Nucleus accumbens (tissue), 56 donors: ENCODE results near the gene GYPC.
"Not testable (repeated sequence)": the region's sequence is repeated elsewhere in the genome, so short reads cannot be mapped to it uniquely, and the experiment has no call there.

ENCODE experiments used
- DNase-seq, 56 donors: peaks; one replicate each; lab custom pipeline; 2025; lab: John Stamatoyannopoulos, UW

Gene GYPC

DNA sequence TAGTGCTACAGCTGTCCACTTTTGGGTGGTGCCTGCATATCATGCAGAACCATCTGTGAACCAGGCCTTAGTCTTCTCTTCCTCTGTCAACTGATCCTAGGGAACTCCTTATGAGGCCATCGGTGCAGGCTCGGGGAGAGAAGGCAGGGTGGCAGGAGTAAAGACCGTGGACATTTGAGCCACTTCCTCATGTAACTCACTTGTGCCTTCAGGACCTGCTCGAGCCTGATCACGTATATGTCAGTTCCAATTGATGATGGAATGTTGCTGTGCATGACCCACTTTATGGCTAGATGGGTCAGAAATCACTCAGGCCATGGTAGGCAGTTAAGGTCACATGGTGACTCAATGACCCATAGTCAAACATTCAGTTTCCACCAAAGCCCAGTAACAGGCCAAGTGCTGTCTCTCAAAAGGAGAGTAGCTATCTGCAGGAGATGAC, 7.6 kb upstream of the GYPC start:
- not testable (repeated sequence) for DNase-seq

DNA sequence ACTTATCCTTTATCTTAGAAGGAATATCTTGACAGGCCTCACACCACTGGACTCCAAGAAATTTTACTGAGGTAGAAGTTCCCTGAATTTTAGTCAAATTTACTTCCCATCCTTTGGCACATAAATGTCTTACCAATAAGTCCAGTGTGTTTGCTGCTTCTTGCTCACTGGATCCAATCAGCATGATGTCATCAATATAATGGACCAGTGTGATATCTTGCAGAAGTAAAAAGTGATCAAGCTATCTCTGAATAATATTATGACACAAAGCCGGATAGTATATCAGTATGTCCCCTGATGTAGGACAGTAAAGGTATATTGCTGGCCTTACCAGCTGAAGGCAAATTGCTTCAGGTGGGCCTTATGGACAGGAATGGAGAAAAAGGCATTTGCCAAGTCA, 6.9 kb upstream of the GYPC start:
- no peak for DNase-seq

DNA sequence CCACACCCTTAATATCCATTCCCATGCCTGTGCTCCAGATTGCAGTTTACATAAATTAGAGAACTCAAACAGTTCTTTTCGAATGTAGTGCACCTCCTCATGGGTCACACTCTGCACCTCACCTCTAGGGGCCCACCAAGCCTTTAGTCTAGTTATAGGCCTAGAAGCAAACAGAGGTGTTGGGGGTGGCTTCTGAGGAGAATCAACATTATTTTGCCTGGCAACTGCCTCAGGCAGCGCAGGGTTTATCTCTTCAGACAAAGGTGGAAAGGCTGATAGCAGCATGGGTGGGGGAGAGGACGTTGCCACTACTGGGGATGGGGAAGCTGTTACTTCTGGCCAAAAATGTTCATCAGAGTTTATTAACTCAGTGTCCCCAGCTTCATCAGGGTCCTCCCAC, 5.0 kb upstream of the GYPC start:
- DNase-seq: no peak

DNA sequence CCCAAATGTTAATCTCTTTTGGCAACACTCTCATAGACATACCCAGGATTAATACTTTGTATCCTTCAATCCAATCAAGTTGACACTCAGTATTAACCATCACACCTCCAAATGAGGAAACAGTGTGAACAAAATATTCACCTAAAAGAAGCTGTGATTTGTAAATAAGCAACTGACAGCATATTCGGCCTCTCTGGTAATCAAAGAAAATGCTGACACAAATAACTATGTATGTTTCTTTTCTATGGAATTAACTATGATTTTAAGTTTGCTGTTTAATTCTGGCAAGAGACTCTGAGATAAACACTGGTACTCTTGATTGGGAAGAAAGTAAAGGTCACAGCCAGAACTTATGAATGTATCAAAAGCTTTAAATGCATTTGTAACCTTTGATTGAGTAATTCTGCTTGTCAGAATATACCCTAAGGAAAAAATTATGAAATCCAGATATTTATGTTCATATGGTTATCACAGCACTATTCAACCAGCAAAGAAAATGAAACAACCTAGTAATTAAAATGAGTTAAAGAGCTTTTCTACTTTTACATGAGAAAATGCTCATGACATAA, 3.6 kb upstream of the GYPC start:
- no peak for DNase-seq

DNA sequence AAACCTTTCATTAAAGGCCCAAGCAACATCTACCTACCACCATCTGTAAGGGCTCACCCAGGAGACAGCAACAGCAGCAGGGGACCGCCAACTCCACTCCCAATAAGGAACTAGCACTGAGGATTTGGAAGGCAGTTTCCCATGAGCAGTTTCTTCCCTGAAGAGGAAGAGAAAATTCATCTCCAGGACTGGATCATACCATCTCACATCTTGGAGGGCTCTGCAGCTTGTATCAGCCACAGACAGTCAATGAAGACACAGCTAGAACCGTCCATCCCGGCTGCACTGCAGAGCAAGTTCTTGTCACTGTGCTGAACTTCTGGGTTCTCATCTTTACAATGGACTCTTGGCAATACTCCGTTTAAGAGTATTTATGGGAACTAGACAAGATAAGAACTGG, 2.8 kb upstream of the GYPC start:
- DNase-seq: no peak

DNA sequence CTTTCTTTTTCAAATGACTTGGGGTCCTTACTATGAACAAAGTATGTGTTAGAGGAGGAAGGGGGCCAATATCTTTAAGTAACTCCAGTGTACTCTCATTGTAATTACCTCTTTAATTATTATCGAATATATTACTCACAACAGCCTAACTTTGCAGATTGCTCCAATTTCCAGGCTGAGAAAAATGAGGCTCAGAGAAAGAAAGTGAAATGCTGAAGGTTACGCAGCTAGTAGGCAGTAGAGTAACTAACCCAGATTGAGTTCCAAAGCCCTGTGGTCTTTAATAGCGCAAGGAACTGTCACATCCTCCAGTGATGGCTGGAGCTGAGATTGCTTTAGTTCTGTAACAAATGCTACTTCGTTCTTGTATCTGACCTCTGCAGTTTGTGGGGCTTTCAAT, 2.2 kb upstream of the GYPC start:
- no peak for DNase-seq

DNA sequence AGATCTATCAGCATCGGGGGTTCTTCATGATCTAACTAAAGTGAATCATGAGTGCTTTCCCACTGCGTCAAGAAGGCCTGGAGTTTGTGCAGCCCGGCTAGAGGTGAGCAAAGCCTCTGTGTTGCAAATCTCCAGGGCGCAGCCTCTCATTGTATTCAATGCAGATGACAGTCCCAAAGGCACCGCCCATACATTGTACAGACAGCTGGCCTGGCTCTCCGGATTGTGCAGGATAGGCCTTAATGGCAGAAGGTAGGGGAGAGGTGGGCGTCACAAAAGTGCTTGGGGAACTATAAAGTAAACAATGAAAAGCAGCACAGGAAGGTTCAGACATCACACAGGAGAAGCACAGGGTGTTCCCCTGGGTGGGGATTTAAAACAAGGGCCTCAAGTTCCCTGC, 907 bp upstream of the GYPC start:
- DNase-seq: no peak

DNA sequence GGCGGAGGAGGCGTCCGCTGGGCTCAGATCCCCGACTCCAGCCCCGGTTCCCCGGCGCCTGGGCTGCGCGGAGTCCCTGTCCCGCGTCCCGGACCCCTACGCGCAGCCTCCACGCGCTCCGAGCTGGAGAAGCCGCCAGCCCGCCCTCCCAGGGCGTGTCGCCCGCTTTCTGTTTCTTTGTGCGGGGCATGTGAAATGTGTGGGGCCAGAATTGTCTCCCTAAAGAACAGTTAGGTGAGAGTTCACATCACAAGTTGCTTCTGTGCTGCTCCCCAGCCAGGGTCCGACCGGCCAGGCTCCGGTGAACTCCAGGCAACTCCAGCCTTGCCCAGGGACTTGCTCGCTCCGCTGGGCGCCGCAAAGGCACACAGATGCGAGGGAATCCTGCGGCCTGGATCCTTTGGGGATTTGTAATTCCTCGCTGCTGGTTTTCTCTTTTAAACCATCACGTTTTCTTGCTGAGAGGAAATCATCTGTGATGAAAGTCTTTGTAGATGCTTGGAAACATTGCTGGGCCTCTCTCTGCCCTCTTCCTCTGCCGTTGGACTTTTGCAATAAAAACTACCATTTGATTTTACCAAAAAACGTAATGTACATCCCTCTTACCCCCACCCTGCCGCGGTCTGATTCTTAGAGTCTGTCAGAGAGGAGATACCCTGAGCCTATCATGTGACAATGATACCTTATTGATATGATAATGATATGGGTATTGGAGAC, 631 bp downstream of the GYPC start:
- DNase-seq: peak in 3 of 56 donors; percentile 5 to 52 (median 22)

DNA sequence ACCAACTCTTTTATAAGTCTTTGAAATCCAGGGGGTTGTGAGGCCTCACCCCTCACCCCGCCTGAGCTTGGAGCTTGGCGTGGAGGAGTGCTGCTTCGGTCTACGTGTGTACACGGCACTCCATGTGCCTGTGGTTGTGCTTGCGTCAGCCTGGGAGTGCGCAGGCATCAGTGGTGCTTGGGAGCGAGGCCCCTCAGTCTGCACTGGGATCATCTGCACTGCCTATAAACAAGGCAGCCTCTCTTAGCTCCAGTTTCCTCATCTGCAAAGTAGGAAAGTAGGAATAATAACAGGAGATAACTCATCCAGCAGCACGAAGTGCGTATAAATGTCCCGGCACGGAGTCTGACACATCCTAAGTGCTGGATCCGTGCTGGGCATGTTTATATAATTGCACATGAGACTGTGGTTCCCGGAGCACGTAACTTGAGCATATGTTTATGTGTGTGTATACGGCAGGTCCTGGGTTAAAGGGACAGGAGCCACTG, 1.2 kb downstream of the GYPC start:
- DNase-seq: peak in 2 of 56 donors; percentile 15 to 43

DNA sequence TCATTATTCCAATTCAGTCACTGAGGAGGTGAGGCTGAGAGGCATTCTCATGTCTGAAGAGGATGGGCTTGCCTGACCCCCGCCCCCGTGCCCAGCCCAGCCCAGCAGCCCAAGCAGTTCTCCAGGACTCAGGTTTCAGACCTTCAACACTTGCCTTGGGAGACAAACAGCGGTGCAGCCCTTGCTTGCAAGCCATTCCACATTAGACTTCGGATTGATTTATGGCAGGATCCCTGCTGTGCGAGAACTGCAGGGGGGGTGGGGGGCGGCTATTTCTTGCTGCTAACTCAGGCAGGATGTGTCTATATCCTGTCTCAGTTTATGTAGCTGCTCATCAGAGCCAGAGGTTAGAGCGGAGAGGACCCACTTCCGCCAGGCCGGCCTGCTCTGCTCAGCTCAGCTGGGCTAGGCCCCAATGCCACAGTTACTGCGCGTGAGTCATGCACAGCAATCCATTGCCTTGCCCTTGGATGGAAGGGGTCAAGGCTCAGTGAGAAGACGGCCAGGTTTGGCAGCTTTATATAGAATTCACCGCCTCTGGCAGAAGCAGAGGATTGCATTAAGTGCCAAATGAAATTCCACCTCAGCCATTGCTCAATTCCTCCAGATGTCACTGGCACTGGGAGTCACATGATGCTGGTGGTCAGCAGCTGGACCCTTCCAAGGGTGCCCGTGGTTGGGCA, 1.8 kb downstream of the GYPC start:
- DNase-seq: no peak

DNA sequence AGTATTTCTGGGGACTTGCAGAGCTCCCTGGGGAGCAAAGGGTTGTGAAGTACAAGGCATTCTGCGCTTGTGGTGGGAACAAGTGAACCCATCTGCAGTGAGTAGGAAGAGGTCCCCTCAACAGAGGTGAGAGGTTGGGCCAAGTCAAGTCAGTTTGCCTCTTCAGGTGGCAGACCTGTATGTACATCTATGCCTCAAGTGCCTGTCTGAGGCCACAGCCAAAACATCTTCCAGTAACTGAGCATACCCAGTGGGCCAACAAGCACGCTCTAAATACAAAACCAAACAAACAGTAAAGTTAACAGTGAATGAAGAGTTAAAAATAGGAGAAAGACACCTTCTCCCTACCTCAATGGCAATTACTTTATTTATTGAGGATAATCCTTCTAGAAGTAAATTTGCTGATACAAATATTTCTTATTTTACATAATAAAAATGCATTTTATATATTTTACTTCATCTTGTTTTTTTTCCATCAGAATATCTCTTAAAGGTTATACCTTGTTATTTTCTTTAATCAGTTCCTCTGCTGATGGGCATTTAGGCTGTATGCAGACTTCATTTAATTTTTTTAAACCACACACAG, 2.5 kb downstream of the GYPC start:
- no peak for DNase-seq

DNA sequence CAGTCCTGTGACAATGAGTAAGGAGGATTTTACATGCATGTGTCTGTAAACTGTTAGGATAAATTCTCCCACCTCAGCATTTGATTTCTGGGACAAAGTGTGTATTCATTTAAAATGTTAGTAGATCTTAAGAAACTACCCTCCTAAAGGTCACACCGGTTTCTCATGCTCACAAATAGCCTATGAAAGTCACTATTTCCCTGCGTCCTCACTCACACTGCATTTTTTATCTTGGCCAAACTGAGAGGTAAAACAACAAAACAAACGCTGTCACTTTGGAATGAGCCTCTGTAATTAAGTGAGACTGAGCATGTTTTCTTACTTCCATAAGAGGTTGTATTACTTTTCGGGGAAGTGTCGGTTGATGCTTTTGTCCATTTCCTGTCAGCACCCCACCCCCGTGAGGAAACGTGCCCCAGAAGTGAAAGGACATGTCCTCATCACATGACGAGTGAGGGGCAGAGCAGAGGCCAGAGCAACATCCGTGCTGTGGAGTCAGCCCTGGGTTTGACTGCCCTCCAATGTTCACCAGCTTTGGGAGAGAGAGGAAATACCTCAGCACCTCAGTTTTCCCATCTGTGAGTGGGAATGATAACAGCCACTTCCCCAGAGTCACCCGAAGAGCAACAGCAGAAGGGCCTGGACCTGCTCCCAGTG, 3.1 kb downstream of the GYPC start:
- no peak for DNase-seq

DNA sequence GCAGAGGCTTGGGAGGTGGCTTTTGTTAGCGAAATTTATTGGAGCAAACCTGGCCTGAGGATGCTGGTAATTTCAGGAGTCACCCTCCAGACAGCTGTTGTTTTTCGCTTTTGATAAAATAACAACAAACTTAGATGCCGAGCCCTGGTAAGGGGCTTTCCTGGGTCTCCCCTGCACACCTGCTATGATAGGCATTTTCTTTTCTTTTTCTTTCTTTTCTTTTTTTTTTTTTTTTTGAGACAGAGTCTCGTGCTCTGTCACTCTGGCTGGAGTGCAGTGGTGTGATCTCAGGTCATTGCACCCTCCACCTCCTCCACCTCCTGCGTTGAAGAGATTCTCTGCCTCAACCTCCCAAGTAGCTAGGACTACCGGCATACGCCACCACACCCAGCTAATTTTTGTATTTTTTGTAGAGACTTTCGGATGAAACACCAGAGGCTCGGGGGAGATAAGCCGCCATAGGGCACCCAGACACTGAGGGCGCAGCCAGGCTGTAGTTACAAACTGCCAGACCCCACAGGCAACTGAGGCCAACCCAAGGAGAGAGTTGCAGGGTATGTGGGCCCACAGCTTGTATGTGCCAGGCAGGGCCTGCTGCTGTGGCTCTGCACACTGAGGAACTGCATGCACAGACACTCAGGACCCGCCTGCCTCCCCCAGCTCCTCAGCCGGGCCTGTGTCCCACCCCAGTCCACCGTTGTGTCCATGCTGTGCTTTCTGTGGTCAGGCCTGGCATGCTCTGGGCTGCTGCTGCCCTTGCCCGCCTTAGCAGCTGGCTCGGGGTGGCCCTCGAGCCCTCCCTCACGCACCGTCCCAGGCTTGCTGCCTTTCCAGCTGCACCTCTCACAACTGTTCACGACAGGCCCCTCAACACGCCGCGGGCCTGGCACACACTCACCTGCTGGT, 3.9 kb downstream of the GYPC start:
- DNase-seq: no peak

DNA sequence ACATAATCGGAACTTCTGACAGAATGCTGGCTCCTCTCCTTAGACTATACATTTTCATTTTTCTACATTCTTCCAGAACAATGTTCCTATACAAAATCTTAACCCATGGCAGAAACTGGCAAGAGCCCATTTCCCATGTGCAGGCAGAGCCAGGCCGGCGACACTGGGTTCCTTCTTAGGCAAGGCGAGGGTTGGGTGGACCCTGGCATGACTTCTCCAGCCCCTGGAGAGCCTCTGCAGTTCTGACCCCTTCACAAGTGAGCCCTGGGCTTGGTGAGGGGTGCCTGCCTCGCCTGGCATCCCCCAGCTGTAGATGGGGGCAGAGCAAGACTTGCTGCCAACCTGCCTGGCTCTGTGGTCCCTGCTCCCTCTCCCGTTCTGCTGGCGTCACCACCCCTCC, 5.0 kb downstream of the GYPC start:
- DNase-seq: no peak

DNA sequence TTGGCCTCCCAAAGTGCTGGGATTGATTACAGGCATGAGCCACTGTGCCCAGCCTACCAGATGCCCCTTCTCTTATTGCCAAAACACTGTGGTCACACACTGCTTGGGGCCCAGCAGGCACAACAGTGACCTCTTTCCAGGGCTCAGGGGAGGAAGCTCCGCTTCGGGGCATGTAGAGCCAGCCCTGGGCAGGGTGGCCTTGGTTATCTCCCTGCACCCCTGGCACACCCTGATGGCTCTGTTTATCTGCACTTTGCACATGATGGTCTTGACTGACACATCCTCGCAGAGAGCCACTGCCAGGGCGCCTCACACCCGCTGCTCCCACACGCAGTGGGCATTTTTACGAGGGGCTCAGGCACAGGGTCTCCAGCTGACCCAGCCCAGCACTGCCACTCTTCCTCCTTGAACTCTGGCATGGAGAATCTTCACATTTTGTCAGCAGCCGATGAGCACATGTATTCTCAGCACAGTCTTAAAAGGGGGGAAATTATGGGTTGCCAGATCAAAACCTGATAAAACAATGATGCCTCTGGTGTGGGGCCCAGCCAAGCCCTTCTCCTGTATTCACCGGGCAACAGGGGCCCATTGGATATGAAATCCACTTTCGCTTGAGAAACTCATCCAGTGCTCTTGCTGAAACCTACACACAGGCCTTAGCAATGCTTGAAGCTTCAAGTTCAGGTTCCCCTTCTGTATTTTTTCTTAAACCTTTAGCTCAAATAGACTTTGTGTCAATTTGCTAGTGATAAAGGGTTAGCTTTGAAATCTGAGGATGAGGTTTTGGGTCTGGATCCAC, 5.9 kb downstream of the GYPC start:
- DNase-seq: no peak

DNA sequence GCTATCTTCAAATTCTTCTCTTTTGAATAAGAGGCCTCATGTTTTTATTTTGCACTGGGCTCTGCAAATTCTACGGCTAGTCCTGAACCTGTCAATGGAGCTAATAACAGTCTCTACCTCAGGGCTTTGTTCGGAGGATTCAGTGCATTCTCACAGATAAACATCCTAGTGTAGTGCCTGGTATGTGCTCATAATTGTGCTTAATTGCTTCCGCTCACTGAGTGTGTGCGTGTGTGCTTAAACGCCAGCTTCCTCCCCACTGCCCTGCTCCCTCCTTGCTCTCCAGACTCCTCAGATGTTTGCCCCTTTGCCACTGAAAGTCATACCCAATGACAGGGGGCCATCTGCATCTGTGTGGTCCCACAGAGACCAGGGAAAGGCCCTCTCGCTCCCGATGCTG, 6.7 kb downstream of the GYPC start:
- no peak for DNase-seq

DNA sequence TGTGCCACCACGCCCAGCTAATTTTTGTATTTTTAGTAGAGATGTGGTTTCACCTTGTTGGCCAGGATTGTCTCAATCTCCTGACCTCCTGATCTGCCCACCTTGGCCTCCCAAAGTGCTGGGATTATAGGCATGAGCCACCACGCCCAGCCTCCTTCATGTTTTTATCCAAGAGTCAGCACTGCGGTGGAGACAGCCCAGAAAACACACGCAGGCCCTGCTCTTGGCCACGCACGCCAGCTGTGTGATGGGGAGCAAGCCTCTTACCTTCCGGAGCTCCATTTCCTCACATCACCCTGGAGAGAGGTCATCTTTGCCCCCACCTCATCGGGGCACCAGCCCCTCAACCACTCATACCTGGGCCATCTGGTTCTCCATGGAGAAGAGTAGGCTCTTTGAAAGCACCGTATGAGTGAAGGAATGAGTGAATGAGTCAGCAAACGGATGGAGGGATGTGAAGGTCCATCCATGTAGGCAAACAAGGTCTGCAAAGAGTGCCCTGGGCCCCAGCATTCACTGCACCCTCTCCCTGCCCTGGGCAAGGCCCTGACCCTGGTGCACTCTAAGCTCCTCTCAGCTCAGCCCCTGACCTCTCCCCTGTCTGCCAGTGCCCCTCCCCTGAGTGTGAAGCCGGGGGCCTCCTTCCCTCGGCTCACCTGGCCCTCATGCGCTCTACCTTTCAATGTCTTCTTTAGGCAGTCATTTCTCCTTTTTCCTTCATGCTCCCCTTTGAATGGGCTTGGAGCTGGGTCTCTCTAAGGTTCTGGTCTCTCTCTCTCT, 7.4 kb downstream of the GYPC start:
- DNase-seq: no peak

DNA sequence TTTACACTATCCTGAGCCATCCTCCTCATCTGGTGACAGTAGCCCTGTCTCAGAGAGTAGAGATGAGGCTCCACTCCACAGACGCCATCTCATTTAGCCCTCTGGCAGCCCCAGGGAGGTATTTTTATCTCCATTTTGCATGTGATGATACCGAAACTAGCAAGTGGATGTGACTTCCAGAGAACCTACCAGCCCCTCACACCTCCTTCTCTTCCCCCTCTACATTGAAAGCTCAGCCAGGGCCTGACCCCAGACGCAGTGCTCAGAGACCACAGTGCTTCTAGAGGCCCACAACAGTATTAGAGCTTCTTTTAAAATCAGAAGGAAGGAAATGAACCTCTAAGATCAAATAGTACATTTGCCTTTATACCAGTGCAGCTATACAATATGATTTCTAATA, 8.3 kb downstream of the GYPC start:
- no peak for DNase-seq
